C1 segment of cervical spinal cord (tissue), 14 donors: ENCODE data around the gene ZSWIM7.
"Not testable (repeated sequence)": the region's sequence is repeated elsewhere in the genome, so short reads cannot be mapped to it uniquely, and the experiment has no call there.

Experiments used
- DNase-seq, 14 donors: peaks; one replicate each; lab custom pipeline; 2025; lab: John Stamatoyannopoulos, UW

ZSWIM7 gene

GRCh38 chr17:15999974-16000827, 697 bp upstream of the ZSWIM7 start:
- DNase-seq: peak in 7 of 14 donors; percentile 39 to 65 (median 45)

GRCh38 chr17:15998031-15998562, 1.4 kb downstream of the ZSWIM7 start:
- no peak for DNase-seq

- no peak for DNase-seq
Measured at GRCh38 chr17:15996322-15996721, 3.2 kb downstream of the ZSWIM7 start.

GRCh38 chr17:15981646-15982580, 17.6 kb downstream of the ZSWIM7 start:
- no peak for DNase-seq

GRCh38 chr17:15981208-15981607, 18.3 kb downstream of the ZSWIM7 start:
- no peak for DNase-seq

GRCh38 chr17:15979013-15979412, 20.5 kb downstream of the ZSWIM7 start:
- DNase-seq: not testable (repeated sequence)

- no peak for DNase-seq
Measured at GRCh38 chr17:15978606-15979005, 20.9 kb downstream of the ZSWIM7 start.

GRCh38 chr17:15977894-15978293, 21.6 kb downstream of the ZSWIM7 start:
- no peak for DNase-seq

- no peak for DNase-seq
Measured at GRCh38 chr17:15973834-15974233, 25.7 kb downstream of the ZSWIM7 start.

GRCh38 chr17:15973016-15973415, 26.5 kb downstream of the ZSWIM7 start:
- DNase-seq: no peak

- DNase-seq: no peak
Measured at GRCh38 chr17:15972497-15972951, 27.0 kb downstream of the ZSWIM7 start.

GRCh38 chr17:15971882-15972281, 27.6 kb downstream of the ZSWIM7 start:
- DNase-seq: no peak

GRCh38 chr17:15971098-15971678, 28.3 kb downstream of the ZSWIM7 start:
- DNase-seq: no peak

- no peak for DNase-seq
Measured at GRCh38 chr17:15970500-15970899, 29.0 kb downstream of the ZSWIM7 start.

GRCh38 chr17:15969463-15969862, 30.0 kb downstream of the ZSWIM7 start:
- DNase-seq: no peak

- no peak for DNase-seq
Measured at GRCh38 chr17:15967706-15968399, 31.7 kb downstream of the ZSWIM7 start.

GRCh38 chr17:15966879-15967248, 32.6 kb downstream of the ZSWIM7 start:
- DNase-seq: no peak

- peak in 2 of 14 donors; percentile 12 to 21 for DNase-seq
Measured at GRCh38 chr17:15966183-15966878, 33.2 kb downstream of the ZSWIM7 start.

- DNase-seq: no peak
Measured at GRCh38 chr17:15965528-15965927, 34.0 kb downstream of the ZSWIM7 start.

- no peak for DNase-seq
Measured at GRCh38 chr17:15963670-15964110, 35.8 kb downstream of the ZSWIM7 start.
